Transverse colon (tissue), 4 donors: ENCODE measurements around the gene PROX1. TPM values are rescaled to one million over a fixed set of nuclear protein-coding genes. Genes with fewer than 3 reads are reported as not detected.

Source experiments
- DNase-seq: peaks from one replicate; pipeline ENCODE4 v3.0.0-alpha.2; 2019
- H3K27ac ChIP-seq, 4 donors: fragments of 200-600 bp; sonication (generic); 2 replicates each; pipeline ENCODE4 v1.5.1; 2016 to 2018; ENCODE audit warnings: inconsistent platforms in 4 of 4
- H3K27me3 ChIP-seq: fragments of 200-600 bp; sonication (generic); 2 replicates; pipeline ENCODE4 v1.5.1; 2017; ENCODE audit warnings: inconsistent platforms
- H3K36me3 ChIP-seq, 4 donors: fragments of 200-600 bp; sonication (generic); 2 replicates each; pipeline ENCODE4 v1.5.1; 2017 to 2019; ENCODE audit warnings: inconsistent platforms in 4 of 4
- H3K4me1 ChIP-seq, 4 donors: fragments of 200-600 bp; sonication (generic); 2 replicates each; pipeline ENCODE4 v1.5.1; 2017 to 2020; ENCODE audit warnings: inconsistent platforms in 4 of 4
- H3K4me3 ChIP-seq, 4 donors: fragments of 200-600 bp; sonication (generic); 1 replicate in 1 of 4; 2 replicates in 3 of 4; pipeline versions ENCODE4 v1.5.1 to v1.6.1; 2017 to 2019; ENCODE audit warnings: inconsistent platforms in 4 of 4
- H3K9me3 ChIP-seq, 2 donors: fragments of 200-600 bp; sonication (generic); 2 replicates each; pipeline ENCODE4 v1.5.1; 2017 to 2019; ENCODE audit warnings: inconsistent platforms in 2 of 2
- CTCF ChIP-seq, 5 experiments: fragments of 200-600 bp in 3 of 5; fragments of 450-650 bp in 2 of 5; sonication (generic) in 3 of 5; IDR thresholded peaks; 1 replicate in 2 of 5; 2 replicates in 3 of 5; pipeline ENCODE4 v1.5.1; 2016 to 2017; ENCODE audit warnings: antibody characterized with exemption in 5 of 5, inconsistent platforms in 3 of 5, mild to moderate bottlenecking in 2 of 5, moderate library complexity in 1 of 5
- EP300 ChIP-seq: sonication (generic); formaldehyde crosslinking; IDR thresholded peaks from one replicate; pipeline ENCODE4 v1.6.1; 2017; ENCODE audit warnings: antibody characterized with exemption, low read depth
- POLR2A ChIP-seq: fragments of 450-650 bp; IDR thresholded peaks from one replicate; pipeline ENCODE4 v1.6.1; 2016; ENCODE audit warnings: antibody characterized with exemption, mild to moderate bottlenecking, moderate library complexity
- POLR2AphosphoS5 ChIP-seq, 3 donors: sonication (generic); formaldehyde crosslinking; IDR thresholded peaks; one replicate each; pipeline ENCODE4 v1.6.1; 2016; ENCODE audit warnings: antibody characterized with exemption in 3 of 3
- WGBS, 2 donors: methylation state at CpG; one replicate each; pipeline ENCODE4 v1.1.5; 2018; ENCODE audit warnings: low coverage in 1 of 2; 5-methylcytosine and 5-hydroxymethylcytosine counted together
- in situ Hi-C, 4 donors: fragments of 200-750 bp; cut with MboI; loops; one replicate each; pipeline versions ENCODE4 v1.15.0 to v1.15.1; 2017; ENCODE audit warnings: low sequenced_read_pairs in 3 of 4, low pct_ligation_motif_present in 1 of 4, low pct_unique_long_range_greater_than_20kb in 1 of 4
- intact Hi-C: fragments of 100-400 bp; cut with DNase I; formaldehyde crosslinking; loops from one replicate; pipeline ENCODE4 v1.15.1; 2023; ENCODE audit warnings: low total_unique reads
- total RNA-seq, 4 donors: library from RNA; depleted of rRNA; stranded (reverse); fragments of >200 nt; gene quantifications; one replicate each; pipeline ENCODE4 v1.1.0, GENCODE V29; 2016

The PROX1 gene
- total RNA-seq, 4 donors from 2014 or later, result 3.4 to 16.1 (median 8.0) TPM

GRCh38 chr1:214067853-214068703 is 80.3 kb downstream of the PROX1 start:
- DNase-seq, result no peak
- TF ChIP-seq POLR2A (no peak), POLR2AphosphoS5 (IDR thresholded peaks at IDR 0.05) (no peak), CTCF (IDR thresholded peaks at IDR 0.05) (no peak), EP300 (no peak)
- Histone ChIP-seq H3K4me3 (no peak overlapping the region), H3K27me3 (no peaks in the 10 kb centered on the region), H3K9me3 (no peaks in the 10 kb centered on the region), H3K4me1 (no peaks in the 10 kb centered on the region), H3K27ac (no peak overlapping the region), H3K36me3 (no peaks in the 10 kb centered on the region)
- in situ Hi-C loops, result no loop called here
- 84 to 85% methylated on average over 10 to 11 of the region's 11 CpGs for WGBS, 2 donors
- intact Hi-C loops, result no loop called here

- no peaks in the 10 kb centered on the region for H3K27me3 ChIP-seq
- in situ Hi-C loops (no loop called here), intact Hi-C loops (no loop called here)
- no peak overlapping the region for H3K27ac ChIP-seq
- no peak overlapping the region for H3K4me3 ChIP-seq
- DNase-seq, result no peak
- TF ChIP-seq POLR2AphosphoS5 (IDR thresholded peaks at IDR 0.05) (no peak), EP300 (no peak), POLR2A (no peak), CTCF (IDR thresholded peaks at IDR 0.05) (no peak)
- 64% methylated on average over 1 of the region's 1 CpG; no CpG with 5 or more reads in 1 of the 2 donors for WGBS, 2 donors
- no peaks in the 10 kb centered on the region for H3K9me3 ChIP-seq
- no peaks in the 10 kb centered on the region for H3K36me3 ChIP-seq
- no peaks in the 10 kb centered on the region for H3K4me1 ChIP-seq
These were observed 81.2 kb downstream of the PROX1 start for GRCh38 chr1:214068979-214069378.

- intact Hi-C loops (no loop called here), in situ Hi-C loops (no loop called here)
- no peak overlapping the region for H3K27ac ChIP-seq
- no peaks in the 10 kb centered on the region for H3K27me3 ChIP-seq
- no peaks in the 10 kb centered on the region for H3K36me3 ChIP-seq
- H3K9me3 ChIP-seq, result no peaks in the 10 kb centered on the region
- TF ChIP-seq CTCF (IDR thresholded peaks at IDR 0.05) (no peak), EP300 (no peak), POLR2AphosphoS5 (IDR thresholded peaks at IDR 0.05) (no peak), POLR2A (no peak)
- H3K4me1 ChIP-seq, result no peaks in the 10 kb centered on the region
- no peak for DNase-seq
- H3K4me3 ChIP-seq, result no peak overlapping the region
- 93% methylated on average over 1 of the region's 1 CpG; no CpG with 5 or more reads in 1 of the 2 donors for WGBS, 2 donors
These were observed 83.7 kb downstream of the PROX1 start for GRCh38 chr1:214071469-214071868.

GRCh38 chr1:214072426-214073157 is 84.8 kb downstream of the PROX1 start:
- no peaks in the 10 kb centered on the region for H3K4me1 ChIP-seq
- H3K9me3 ChIP-seq, result no peaks in the 10 kb centered on the region
- in situ Hi-C loops, result no loop called here
- no peaks in the 10 kb centered on the region for H3K36me3 ChIP-seq
- intact Hi-C loops, result no loop called here
- no peak overlapping the region for H3K4me3 ChIP-seq
- DNase-seq, result no peak
- no peak overlapping the region for H3K27ac ChIP-seq
- TF ChIP-seq CTCF (IDR thresholded peaks at IDR 0.05) (no peak), POLR2A (no peak), EP300 (no peak), POLR2AphosphoS5 (IDR thresholded peaks at IDR 0.05) (no peak)
- no peaks in the 10 kb centered on the region for H3K27me3 ChIP-seq
- 36 to 62% methylated on average over 4 to 10 of the region's 10 CpGs for whole genome bisulfite sequencing, 2 donors
